DMS153 (cell line): ENCODE data around the gene C14orf119.

Source experiments
- DNase-seq: peaks from one replicate; lab custom pipeline; 2025; lab: John Stamatoyannopoulos, UW

C14orf119 gene

DNA sequence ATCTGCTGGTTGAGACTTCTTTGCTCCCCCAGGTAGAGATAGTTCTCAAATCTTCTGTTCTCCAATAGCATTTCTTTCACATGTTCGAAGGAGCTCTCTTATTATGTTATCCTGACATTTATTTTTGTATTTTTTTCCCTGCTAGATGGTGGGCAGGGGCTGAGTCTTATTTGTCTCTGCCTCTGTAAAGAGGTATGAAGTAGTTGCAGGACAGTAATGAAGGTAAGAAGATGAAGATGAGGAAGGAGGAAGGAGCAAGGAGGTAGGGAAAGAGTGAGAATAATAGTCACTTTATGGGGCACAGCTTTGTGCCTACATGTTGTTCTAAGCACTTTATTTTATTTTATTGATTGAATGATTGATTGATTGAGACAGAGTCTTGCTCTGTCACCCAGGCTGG lies 14.5 kb downstream of the C14orf119 start:
- DNase-seq: no peak

DNA sequence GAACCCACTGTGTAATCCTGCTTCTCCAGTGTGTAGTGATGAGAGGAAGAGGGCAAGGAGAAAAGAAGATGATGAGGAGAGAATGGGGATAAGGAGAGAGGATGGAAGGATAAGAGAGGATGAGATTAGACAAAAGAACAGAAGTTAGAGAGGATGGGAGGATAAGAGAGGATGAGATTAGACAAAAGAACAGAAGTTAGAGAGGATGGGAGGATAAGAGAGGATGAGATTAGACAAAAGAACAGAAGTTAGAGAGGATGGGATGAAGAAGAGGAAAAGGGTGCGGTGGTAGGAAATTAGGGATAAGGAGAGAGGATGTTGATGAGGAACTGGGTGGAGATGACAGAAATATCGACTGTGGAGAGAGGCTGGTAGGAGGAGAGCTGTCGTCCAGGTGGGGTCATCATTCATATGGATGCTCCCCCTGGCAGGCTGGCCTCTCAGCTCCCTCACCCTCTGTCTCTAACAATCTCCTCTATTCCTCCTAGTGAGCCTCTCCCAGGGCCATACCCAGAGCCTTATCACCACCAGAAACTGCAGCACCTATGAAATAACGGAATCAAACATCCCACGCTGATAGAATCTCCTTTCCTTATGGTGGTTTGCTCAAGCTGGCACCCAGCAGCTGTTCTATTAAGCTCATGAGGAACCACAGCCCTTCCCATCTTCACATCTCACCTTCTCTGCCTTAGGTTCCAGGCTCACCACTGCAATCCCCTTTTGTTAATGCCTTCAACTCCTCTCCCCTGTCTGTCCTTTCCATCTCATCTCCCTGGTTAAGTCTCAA lies 15.5 kb downstream of the C14orf119 start:
- no peak for DNase-seq

DNA sequence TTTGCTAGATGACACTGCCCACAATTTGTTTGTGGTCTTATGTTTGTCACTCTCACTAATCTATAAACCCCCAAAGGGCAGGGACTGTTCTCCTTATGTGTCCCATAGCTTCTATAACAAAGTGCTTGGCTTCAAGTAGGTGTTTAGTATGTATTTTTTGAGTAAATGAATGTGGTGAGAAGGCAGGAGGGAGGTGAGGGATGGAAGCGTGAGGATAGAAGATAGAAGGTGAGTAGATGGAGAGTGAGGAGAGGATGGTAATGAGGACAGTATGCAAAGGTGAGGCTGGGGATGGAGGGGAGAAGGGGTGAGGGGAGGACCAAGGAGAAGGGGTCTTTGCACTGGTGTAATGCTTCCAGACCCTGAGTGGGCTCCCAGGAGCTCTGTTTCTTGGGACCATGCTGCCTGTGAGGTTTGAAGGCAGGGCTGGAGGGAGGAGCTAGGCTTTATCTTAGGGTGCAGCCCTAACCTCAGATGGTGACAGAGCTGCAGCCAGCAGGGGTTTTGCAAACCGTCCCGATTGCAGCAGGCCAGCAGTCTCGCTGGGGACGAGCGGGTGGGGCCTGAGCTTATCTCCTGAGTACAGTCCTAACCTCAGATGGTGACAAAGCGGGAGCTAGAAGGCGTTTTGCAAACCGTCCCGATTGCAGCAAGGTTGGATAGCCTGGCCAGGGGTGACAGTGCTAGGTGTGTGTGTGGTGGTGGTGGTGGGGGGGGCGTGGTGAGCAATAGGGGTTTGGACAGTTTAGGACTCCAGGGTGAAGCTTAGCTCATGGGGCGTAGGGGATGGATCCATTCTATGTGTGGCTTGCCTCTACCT lies 17.3 kb downstream of the C14orf119 start:
- DNase-seq: no peak

DNA sequence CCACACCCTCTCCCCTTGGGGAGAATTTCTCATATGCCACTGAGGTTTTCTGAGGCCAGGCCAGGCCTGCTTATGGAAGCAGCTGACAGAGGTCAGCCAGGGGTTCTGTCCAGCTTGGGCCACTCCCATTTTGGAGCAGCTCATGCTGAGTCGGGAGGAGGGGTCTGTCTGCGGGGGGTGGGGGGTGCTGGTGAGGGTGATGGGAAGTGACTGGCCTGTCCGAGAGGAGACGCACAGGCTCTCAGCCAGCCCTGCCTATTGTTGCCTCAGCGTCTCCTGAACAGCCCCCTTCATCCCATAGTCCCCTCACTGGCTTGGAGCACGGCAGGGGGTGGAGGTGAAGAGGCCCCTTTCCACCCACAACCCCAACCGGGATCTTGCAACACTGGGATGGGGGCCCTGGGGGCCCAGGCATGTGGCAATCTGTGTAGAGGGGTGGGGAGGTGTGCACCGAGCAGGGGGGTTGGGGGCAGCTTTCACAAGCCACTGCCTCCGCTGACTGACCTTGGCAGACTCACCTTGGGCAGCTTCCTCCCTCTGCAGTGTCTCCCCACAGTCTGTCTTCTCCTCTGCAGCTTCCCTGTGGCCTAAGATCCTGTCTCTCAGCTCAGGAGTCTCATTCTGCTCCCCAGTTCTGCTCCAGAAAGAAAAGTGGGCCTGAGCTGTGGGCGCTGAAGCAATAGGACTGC lies 18.3 kb downstream of the C14orf119 start:
- DNase-seq: no peak

DNA sequence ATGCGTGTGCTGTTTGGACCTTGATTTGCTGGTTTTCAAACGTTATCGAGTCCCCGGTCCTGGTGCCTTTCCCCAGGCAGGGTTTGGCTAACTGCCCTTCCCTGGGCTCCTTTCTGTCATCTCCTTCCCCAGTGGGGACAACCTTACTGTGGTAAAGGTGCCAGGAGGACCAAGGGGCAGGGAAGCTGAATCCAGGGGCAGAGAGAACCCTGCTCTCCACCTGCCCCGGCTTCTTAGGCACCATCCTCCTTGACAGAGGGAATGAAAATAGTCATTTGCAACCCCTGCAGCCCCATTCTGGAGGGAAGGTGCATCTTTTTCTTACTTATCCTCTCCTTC lies 18.8 kb downstream of the C14orf119 start:
- no peak for DNase-seq

DNA sequence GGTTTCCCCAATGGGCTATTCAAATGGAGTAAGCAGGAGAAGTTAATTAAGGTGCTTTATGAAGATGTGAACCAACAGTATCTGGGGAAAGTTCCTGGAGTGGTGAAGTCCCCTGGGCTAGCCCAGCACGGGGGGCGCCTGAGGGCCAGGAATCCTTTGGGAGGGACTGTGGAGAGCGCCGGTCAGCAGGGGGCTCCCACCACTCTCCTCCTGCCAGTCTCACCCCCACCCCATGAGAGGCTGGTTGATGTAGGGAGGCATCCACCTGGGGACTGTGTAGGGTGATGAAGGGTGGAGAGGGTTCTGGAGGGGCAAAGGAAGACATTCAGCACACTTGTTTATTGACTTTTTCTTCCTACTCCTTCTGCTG lies 19.3 kb downstream of the C14orf119 start:
- DNase-seq: no peak

- peak; percentile 4 for DNase-seq
These were observed 19.9 kb downstream of the C14orf119 start for GRCh38 chr14:23115039-23115731.

DNA sequence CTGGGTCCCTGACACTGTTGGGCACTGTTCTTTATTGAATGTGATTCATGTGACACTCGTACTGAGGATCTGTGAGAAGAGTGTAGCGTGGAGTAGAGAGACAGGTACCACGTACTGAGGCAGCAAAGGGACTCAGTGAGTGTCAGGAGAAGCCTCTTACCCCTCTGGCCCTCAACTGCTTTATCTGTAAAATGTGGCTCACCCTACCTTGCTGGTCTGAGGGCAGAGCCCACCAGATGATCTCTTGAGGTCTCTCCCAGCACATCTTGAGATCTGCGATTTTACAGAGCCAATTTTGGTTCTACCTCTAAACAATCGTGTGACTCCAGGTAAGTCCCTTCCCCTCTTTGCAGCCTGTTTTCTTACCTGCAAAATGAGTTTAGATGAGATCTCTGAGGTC lies 20.6 kb downstream of the C14orf119 start:
- no peak for DNase-seq

DNA sequence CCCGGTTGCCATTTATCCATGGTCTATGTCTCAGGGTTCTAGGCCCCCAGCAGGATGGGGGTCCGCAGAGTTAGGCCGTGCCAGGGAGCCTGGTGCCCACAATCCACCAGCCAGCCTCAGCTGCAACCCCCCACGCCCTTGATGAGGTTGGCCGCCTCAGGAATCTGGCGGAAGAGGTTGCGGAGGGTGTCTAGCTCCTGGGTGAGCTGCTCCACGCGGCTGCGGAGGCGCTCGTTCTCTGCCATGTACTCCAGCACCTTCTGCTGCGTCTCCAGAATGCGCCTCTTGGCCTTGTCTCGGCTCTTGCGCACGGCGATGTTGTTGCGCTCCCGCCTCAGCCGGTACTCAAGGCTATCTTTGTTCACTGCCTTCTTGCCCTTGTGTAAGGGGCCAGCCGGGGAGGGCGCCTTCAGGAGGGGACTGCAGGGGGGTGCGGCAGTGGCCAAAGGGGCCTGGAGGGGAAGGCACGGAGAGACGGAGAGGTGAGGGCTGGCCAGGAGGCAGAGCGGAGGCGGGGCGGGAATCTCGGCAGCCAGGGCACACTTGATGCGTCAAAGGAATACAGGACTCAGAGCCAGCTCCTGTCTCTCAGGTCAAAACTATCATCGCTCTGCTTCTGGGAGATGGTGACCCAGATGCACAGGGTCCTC lies 22.2 kb downstream of the C14orf119 start:
- DNase-seq: no peak

- no peak for DNase-seq
These were observed 23.4 kb downstream of the C14orf119 start, which contains the start of gene CEBPE for GRCh38 chr14:23118506-23119362. TSS of gene CEBPE (minus strand) at chr14:23119255. CDS start at chr14:23119091, 164 bp downstream.

DNA sequence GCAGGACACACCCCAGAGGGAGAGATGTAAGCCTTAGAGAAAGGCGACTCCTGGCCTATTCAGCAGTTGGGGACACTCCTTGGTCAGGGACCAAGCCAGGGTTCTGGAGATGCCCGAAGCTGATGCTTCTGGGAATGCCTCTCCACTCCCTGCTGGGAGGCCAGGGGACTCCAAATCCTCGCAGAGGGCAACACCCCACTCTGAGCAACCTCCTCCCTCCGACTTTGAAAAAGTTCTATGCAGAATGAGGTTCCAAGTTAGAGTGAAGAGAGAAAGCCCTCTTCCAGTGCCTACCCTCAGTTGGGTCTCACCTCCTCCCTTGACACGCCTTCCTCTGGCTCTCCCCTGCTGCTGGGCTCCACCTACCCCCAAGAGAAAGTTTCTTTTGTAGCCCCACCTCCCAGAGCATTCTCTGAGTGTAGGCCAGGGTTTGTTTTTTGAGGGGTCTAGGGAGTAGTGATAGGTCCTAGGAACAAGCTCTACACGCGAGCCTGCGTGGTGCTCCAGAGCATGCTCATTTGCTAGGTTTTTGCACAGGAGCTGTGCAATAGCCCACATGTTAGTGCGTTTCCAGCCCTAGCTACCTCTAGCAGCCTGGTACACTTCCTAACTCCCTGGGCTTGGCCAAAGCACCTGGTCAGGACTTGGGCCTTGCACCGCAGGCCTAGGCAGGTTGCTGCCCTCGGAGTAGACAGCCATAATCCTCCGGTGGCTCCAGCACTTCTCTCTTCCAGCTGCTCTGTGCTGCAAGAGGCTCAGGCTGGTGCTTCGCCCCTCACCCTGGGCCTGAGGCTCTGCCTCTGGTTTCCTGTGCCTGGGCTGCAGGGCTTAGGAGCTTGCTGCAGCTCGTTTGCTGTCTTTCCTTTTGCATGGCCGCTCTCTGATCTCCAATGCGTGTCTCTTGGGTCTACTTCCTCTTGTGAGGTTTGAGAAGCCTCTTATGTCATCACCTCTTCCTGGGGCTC lies 24.3 kb downstream of the C14orf119 start:
- DNase-seq: no peak

GRCh38 chr14:23120541-23121251 lies 25.4 kb downstream of the C14orf119 start:
- peak; percentile 64 for DNase-seq

- DNase-seq: no peak
These were observed 26.1 kb downstream of the C14orf119 start for GRCh38 chr14:23121361-23121771.

- DNase-seq: no peak
These were observed 26.8 kb downstream of the C14orf119 start for GRCh38 chr14:23122086-23122485.

GRCh38 chr14:23123419-23123818 lies 28.1 kb downstream of the C14orf119 start:
- DNase-seq: no peak

- no peak for DNase-seq
These were observed 29.1 kb downstream of the C14orf119 start for GRCh38 chr14:23124337-23124954.

DNA sequence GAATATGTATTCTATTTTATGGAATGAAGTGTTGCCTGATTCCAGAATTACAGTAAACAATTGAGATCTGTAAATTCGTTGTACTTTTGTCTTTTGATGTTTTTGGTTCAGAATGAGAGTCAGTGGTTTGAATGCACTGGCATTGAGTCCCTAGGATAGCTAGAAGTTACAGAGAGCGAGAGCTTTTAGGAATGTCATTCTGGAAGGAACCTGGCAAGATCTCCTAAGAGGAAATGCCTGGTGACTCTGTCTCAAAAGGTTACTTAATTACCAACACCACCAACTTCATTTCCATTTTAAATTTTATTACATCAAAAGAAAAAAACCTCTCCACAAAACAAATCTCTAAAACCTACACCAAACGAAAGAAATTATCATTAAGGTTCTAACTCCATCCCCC lies 29.7 kb downstream of the C14orf119 start:
- no peak for DNase-seq

- no peak for DNase-seq
These were observed 30.7 kb downstream of the C14orf119 start for GRCh38 chr14:23125933-23126524.
